ENCODE results near the gene TTC39C.
"Not testable (repeated sequence)": the region's sequence is repeated elsewhere in the genome, so short reads cannot be mapped to it uniquely, and the experiment has no call there.

The TTC39C gene

DNA sequence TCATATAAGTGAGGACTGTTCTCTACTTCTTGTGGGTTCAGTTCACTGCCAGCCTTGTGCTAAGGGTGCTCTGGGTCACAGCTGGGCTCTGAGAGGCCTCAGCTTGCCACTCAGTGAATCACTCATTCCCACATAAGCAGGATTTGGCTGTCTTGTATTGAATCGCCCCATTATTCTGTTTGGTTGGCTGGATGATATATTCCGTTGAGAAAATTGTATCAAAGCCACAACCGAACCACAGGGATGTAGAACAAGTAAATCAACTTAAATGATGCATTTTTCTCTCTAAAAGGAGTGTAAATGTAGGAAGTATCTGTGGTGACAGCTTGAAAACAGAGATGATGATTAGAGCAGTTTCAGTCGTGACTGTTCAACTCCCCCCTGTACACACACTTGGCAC lies 39.6 kb downstream of the TTC39C start:
- H3K4me3 Mint-ChIP-seq = no peak overlapping the region
- H3K27ac Mint-ChIP-seq (ENCODE audit: low read depth) = peak overlapping the region; percentile 71
- DNase-seq (ENCODE audit: low spot score in 2 of 2) (no peak), ATAC-seq (replicated peaks; ENCODE audit: extremely low read depth, poor library complexity, severe bottlenecking) (peak; percentile 47)
- H3K27me3 Mint-ChIP-seq = no peaks in the 10 kb centered on the region
- H3K36me3 Mint-ChIP-seq (ENCODE audit: insufficient read depth) = peaks cover 6% of the 10 kb centered on the region
- H3K9me3 Mint-ChIP-seq = no peaks in the 10 kb centered on the region
- H3K4me1 Mint-ChIP-seq = peaks cover 76% of the 10 kb centered on the region

DNA sequence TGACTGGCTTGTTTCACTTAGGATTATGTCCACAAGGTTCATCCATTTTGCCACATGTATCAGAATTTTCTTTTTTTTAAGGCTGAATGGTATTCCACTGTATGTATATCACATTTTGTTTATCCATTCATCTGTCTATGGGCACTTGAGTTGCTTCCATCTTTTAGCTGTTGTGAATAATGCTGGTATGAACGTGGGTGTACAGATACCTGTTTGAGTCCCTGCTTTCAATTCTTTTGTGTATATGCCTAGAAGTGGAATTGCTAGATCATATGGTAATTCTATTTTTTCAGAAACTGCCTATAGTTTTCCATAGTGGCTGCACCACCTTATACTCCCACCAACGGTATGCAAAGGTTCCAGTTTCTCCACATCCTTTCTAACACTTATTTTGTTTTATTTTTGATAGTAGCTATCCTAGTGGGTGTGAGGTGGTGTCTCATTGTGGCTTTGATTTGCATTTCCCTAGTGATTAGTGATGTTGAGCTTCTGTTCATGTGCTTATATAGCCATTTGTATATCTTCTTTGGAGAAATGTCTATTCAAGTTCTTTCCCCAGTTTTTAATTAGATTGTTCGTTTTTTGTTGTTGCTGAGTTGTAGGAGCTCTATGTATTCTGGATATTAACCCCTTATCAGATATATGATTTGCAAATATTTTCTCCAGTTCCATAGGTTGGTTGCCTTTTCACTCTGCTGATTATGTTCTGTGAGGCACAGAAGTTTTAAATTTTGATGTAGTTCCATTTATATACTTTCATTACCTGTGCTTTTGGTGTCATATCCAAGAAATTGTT lies 40.7 kb downstream of the TTC39C start:
- H3K27ac Mint-ChIP-seq (ENCODE audit: low read depth) = no peak overlapping the region
- H3K4me1 Mint-ChIP-seq = peaks cover 75% of the 10 kb centered on the region
- DNase-seq (ENCODE audit: low spot score in 2 of 2) (no peak), ATAC-seq (replicated peaks; ENCODE audit: extremely low read depth, poor library complexity, severe bottlenecking) (peak; percentile 42)
- no peaks in the 10 kb centered on the region for H3K9me3 Mint-ChIP-seq
- H3K27me3 Mint-ChIP-seq = no peaks in the 10 kb centered on the region
- peak overlapping the region; percentile 18 for H3K4me3 Mint-ChIP-seq
- H3K36me3 Mint-ChIP-seq (ENCODE audit: insufficient read depth) = peaks cover 6% of the 10 kb centered on the region

DNA sequence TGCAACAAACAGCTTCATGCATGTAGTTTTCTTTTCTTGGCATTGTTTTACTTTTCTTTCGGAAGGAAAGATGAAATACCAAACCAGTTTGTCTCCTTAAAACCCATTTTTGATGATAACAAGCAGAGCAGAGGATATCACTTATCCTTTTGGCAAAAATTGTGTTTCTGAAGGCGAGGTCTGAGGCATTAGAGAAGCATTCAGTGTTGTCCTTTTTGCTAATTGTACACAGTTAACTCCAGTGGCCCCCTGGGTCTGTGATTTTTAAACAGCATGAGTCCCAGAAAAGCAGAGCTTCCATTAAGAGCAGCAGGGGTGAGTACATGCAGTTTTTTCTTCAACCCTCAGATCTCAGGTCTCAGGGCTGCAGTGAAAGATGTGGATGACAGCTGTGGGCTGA lies 41.3 kb downstream of the TTC39C start:
- H3K36me3 Mint-ChIP-seq (ENCODE audit: insufficient read depth) = peaks cover 4% of the 10 kb centered on the region
- H3K27ac Mint-ChIP-seq (ENCODE audit: low read depth) = peak overlapping the region; percentile 41
- no peaks in the 10 kb centered on the region for H3K9me3 Mint-ChIP-seq
- no peak for DNase-seq (ENCODE audit: low spot score in 2 of 2)
- peaks cover 74% of the 10 kb centered on the region for H3K4me1 Mint-ChIP-seq
- H3K27me3 Mint-ChIP-seq = no peaks in the 10 kb centered on the region
- ATAC-seq (replicated peaks; ENCODE audit: extremely low read depth, poor library complexity, severe bottlenecking) = no peak
- H3K4me3 Mint-ChIP-seq = no peak overlapping the region

DNA sequence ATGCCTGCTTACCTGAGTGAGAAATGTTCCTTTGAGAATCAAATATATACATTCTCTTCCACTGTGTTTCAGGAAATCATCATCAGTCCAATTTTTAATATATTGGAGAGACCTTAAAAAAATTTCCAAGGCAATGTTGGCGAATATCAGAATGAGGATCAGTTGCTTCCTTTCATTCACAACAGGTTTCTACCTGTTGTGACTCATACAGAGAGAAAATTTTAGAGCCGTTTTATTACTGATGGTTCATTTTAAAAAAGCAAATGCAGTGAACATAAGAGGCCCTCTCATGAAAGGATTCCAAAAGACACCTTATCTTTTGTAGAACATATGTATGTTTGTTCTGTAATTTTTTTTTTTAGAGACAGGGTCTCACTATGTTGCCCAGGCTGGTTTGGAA lies 42.0 kb downstream of the TTC39C start:
- H3K27me3 Mint-ChIP-seq = no peaks in the 10 kb centered on the region
- no peak for ATAC-seq (replicated peaks; ENCODE audit: extremely low read depth, poor library complexity, severe bottlenecking)
- H3K4me1 Mint-ChIP-seq = peaks cover 69% of the 10 kb centered on the region
- H3K27ac Mint-ChIP-seq (ENCODE audit: low read depth) = peak overlapping the region; percentile 41
- H3K9me3 Mint-ChIP-seq = no peaks in the 10 kb centered on the region
- no peak for DNase-seq (ENCODE audit: low spot score in 2 of 2)
- peaks cover 3% of the 10 kb centered on the region for H3K36me3 Mint-ChIP-seq (ENCODE audit: insufficient read depth)
- no peak overlapping the region for H3K4me3 Mint-ChIP-seq

DNA sequence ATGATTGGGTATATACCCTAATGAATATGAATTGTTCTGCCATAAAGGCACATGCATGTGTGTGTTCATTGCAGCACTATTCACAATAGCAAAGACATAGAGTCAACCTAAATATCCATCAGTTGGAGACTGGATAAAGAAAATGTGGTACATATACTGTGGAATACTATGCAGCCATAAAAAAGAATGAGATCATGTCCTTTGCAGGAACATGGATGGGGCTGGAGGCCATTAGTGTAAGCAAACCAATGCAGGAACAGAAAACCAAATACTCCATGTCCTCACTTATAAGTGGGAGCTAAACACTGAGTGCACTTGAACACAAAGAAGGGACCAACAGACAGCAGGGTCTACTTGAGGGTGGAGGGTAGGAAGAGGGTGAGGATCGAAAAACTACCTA lies 43.2 kb downstream of the TTC39C start:
- Mint-ChIP-seq H3K4me3 (no peak overlapping the region), H3K4me1 (peaks cover 69% of the 10 kb centered on the region), H3K27me3 (no peaks in the 10 kb centered on the region), H3K27ac (ENCODE audit: low read depth) (no peak overlapping the region), H3K36me3 (ENCODE audit: insufficient read depth) (peaks cover 2% of the 10 kb centered on the region), H3K9me3 (no peaks in the 10 kb centered on the region)
- ATAC-seq (replicated peaks; ENCODE audit: extremely low read depth, poor library complexity, severe bottlenecking) = no peak
- no peak for DNase-seq (ENCODE audit: low spot score in 2 of 2)

DNA sequence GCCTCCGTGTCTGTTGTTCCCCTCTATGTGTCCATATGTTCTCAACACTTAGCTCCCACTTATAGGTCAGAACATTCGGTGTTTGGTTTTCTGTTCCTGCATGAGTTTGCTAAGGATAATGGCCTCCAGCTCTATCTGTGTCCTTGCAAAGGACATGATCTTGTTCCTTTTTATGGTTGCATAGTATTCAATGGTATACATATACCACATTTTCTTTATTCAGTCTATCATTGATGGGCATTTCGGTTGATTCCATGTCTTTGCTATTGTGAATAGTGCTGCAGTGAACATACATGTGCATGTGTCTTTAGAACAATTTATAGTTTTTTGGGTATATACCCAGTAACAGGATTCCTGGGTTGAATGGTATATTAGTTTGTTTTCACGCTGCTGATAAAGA lies 44.8 kb downstream of the TTC39C start:
- H3K27ac Mint-ChIP-seq (ENCODE audit: low read depth) = peak overlapping the region; percentile 79
- not testable (repeated sequence) for H3K4me3 Mint-ChIP-seq; DNase-seq (ENCODE audit: low spot score in 2 of 2); H3K27me3 Mint-ChIP-seq; ATAC-seq (replicated peaks; ENCODE audit: extremely low read depth, poor library complexity, severe bottlenecking); H3K9me3 Mint-ChIP-seq; H3K36me3 Mint-ChIP-seq (ENCODE audit: insufficient read depth)
- peaks cover 68% of the 10 kb centered on the region for H3K4me1 Mint-ChIP-seq

DNA sequence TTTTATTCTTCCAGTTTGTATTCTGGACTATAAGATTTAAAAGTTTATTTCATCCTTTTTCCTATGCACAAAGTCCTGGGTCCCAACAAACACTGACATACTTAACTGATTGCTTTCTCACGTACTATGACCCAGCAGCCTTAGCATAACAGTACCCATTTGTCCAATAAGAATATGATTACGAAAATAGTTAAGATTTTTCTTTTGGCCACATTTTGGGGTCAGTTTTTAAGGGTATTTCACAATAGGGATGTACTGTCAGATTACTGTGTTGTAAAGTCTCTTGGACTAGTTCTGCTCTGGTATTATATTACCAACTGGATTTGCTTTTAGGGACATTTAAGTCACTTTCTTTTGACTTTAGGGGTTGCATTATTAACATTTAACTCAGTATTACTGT lies 46.1 kb downstream of the TTC39C start:
- ATAC-seq (replicated peaks; ENCODE audit: extremely low read depth, poor library complexity, severe bottlenecking) (no peak), DNase-seq (ENCODE audit: low spot score in 2 of 2) (no peak)
- Mint-ChIP-seq H3K9me3 (no peaks in the 10 kb centered on the region), H3K4me1 (peaks cover 68% of the 10 kb centered on the region), H3K36me3 (ENCODE audit: insufficient read depth) (peaks cover 4% of the 10 kb centered on the region), H3K27ac (ENCODE audit: low read depth) (no peak overlapping the region), H3K27me3 (no peaks in the 10 kb centered on the region), H3K4me3 (no peak overlapping the region)

DNA sequence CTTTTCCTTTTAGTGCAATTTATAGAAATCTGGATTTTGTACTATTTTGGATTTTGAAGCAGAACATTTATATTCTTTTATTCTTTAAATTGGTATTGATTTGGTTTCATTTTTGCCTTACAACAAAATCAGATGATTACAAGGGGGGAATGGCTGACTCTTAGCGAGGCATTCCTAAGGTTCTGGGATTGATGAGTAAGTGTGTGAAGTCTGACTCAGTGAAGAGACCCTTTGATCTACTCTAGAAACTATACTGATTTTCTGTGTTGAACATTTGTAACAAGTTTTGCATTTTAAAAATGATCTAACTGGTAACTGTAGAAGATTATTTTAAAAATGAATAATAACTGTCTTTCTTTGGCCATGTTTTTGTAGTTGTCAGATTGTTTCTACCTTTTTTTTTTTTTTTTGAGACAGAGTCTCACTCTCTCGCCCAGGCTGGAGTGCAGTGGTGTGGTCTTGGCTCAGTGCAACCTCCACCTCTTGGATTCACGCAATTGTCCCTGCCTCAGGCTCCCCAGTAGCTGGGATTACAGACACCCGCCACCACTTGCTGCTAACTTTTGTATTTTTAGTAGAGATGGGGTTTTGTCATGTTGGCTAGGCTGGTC lies 48.7 kb downstream of the TTC39C start:
- Mint-ChIP-seq H3K27ac (ENCODE audit: low read depth) (peak overlapping the region; percentile 51), H3K4me1 (peaks cover 70% of the 10 kb centered on the region), H3K4me3 (no peak overlapping the region), H3K36me3 (ENCODE audit: insufficient read depth) (peaks cover 19% of the 10 kb centered on the region), H3K9me3 (no peaks in the 10 kb centered on the region), H3K27me3 (no peaks in the 10 kb centered on the region)
- no peak for ATAC-seq (replicated peaks; ENCODE audit: extremely low read depth, poor library complexity, severe bottlenecking)
- DNase-seq (ENCODE audit: low spot score in 2 of 2) = no peak

DNA sequence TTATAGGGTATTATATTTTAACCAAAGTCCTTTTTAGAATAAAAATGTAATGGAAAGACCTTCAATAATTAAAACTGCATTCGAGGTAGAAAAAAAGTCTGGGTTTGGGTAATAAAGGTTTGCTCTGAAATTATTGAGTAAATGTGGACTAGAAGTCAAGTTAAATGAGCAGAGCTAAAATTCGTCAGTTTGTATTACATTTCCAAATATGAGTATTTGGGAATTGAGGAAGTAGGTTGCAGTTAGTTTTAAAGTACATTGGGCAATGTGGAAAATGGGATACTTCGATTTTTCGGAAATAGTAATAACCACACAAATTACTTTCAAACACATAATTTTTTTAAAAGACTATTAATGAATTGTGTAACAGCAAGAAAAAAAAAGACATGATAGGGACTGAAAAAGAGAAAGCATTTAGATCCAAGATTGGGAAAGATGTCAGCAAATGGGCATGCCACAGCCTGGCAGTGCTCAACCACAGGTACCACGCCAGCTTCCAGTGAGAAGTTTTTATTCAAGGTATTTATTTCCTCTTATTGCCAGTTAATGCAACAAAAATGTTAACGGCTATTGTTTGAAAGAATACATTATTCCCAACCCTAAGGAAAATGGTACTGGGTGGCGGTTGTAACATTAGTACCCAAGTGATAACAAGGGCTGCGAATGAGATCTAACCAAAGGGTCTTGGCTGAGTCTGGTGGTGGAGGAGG lies 50.0 kb downstream of the TTC39C start:
- DNase-seq (ENCODE audit: low spot score in 2 of 2) = no peak
- Mint-ChIP-seq H3K4me3 (no peak overlapping the region), H3K4me1 (peaks cover 65% of the 10 kb centered on the region), H3K9me3 (no peaks in the 10 kb centered on the region), H3K27ac (ENCODE audit: low read depth) (peak overlapping the region; percentile 3), H3K36me3 (ENCODE audit: insufficient read depth) (peaks cover 23% of the 10 kb centered on the region), H3K27me3 (no peaks in the 10 kb centered on the region)
- ATAC-seq (replicated peaks; ENCODE audit: extremely low read depth, poor library complexity, severe bottlenecking) = no peak

DNA sequence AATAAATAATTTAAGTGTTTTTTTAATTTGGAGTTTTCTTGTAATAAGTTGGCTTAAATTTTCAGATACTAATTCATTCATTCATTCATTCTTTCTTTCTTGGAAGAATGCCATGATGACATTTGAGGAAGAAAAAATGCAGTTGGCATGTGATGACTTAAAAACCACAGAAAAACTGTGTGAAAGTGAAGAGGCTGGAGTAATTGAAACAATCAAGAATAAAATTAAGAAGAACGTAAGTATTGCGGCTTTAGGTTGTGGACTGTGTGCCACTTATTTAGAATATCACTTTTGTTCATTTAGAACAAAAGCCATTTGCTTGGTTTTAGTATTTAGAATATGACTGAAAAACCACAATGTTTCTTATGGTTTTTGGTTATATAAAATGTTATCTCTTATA lies 51.4 kb downstream of the TTC39C start:
- Mint-ChIP-seq H3K4me3 (no peak overlapping the region), H3K36me3 (ENCODE audit: insufficient read depth) (peaks cover 31% of the 10 kb centered on the region), H3K4me1 (peaks cover 65% of the 10 kb centered on the region), H3K27me3 (no peaks in the 10 kb centered on the region), H3K27ac (ENCODE audit: low read depth) (peak overlapping the region; percentile 3), H3K9me3 (no peaks in the 10 kb centered on the region)
- ATAC-seq (replicated peaks; ENCODE audit: extremely low read depth, poor library complexity, severe bottlenecking) = no peak
- no peak for DNase-seq (ENCODE audit: low spot score in 2 of 2)

DNA sequence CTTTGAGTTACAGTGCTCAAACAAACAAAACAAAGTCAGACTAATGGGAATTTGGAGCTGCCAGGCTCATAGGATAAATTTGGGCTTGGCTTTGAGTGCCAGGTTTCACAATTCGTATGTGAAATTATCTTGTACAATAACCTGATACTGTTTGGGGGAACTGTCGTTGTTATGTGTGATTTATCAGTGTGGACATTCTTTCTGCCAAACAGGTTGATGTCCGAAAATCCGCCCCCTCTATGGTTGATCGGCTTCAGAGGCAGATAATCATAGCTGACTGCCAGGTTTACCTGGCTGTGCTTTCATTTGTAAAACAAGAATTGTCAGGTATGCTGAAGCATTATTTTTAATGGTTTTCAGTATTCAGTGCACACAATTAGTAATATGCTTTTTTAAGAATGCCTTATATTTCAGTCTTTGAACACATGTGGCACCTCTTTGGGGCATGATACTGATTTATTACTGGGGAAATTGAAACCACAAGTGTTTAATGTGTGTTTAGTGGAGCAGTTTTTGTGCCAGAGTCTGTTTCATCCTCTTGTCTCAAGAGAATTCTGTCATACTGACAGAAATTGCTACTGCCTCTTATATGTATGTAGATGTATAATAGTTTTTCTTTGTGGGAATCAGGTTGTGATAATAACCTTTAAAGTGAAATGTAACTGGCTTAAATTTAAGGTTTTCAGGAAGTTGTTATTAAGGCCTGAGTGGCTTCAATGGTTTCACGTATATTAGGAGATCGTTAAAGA lies 54.6 kb downstream of the TTC39C start:
- DNase-seq (ENCODE audit: low spot score in 2 of 2) = no peak
- H3K4me3 Mint-ChIP-seq = no peak overlapping the region
- H3K27ac Mint-ChIP-seq (ENCODE audit: low read depth) = no peak overlapping the region
- H3K27me3 Mint-ChIP-seq = no peaks in the 10 kb centered on the region
- peaks cover 53% of the 10 kb centered on the region for H3K4me1 Mint-ChIP-seq
- ATAC-seq (replicated peaks; ENCODE audit: extremely low read depth, poor library complexity, severe bottlenecking) = no peak
- peaks cover under 1% of the 10 kb centered on the region for H3K9me3 Mint-ChIP-seq
- peaks cover 47% of the 10 kb centered on the region for H3K36me3 Mint-ChIP-seq (ENCODE audit: insufficient read depth)

DNA sequence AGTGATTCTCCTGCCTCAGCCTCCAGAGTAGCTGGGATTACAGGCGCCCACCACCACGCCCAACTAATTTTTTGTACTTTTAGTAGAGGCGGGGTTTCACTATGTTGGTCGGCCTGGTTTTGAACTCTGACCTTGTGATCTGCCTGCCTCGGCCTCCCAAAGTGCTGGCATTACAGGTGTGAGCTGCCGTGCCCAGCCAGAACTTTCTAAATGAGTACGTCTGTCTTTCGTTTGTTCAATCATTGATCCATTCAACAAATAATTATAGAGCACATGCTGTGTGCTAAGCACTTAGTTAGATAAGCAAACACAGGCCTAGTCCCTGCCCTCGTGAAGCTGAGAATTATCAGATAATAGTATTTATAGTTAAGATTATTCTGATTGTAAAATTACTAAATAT lies 56.5 kb downstream of the TTC39C start:
- peaks cover 4% of the 10 kb centered on the region for H3K9me3 Mint-ChIP-seq
- H3K4me3 Mint-ChIP-seq = no peak overlapping the region
- DNase-seq (ENCODE audit: low spot score in 2 of 2) (no peak), ATAC-seq (replicated peaks; ENCODE audit: extremely low read depth, poor library complexity, severe bottlenecking) (no peak)
- no peaks in the 10 kb centered on the region for H3K27me3 Mint-ChIP-seq
- peaks cover 53% of the 10 kb centered on the region for H3K36me3 Mint-ChIP-seq (ENCODE audit: insufficient read depth)
- H3K27ac Mint-ChIP-seq (ENCODE audit: low read depth) = peak overlapping the region; percentile 84
- H3K4me1 Mint-ChIP-seq = peaks cover 44% of the 10 kb centered on the region

Measured in central memory CD8-positive, alpha-beta T cell (primary cell).